Activated naive CD8-positive, alpha-beta T cell treated with anti-CD3 and anti-CD28 coated beads, Interleukin-2, amount 50 U/mL, for 16 hours (primary cell): ENCODE data around the gene GGCT.

ENCODE experiments used
- DNase-seq: peaks from one replicate; pipeline ENCODE4 v3.0.0-alpha.2; 2020; ENCODE audit warnings: low read depth, low spot score

GGCT gene

DNA sequence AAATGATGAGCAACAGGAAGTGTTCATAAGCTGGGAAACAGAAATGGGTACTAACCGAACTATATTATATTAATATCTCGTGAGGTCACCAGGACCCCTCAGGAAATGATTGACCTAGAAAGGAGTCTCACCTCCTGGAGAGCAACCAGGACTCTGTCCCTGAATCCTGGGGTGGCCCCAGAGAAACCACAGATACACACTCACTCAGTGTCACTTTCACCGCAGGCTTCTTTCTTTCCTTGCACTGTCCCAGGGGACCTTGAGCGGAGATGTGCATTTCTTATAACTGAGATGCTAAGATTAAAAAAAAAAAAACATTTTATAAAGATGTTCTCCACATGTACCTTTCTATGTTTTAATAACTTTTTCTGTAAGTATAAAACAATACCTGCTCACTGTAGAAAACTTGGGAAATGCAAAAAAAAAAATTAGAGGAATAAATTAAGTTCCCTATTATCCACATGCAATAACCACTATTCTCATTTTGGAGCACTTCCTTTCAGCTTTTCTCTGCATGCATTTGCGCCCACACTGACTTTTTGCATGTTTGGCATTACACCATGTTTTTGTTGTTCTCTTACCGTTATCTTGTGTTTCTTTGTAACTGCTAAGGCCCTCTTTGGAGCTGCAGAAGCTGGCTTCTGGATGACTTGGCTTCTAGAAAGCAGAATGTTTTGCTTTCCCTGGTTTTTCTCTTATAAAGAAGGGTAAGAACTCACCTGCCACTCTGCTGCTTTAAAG lies 41.1 kb downstream of the GGCT start:
- DNase-seq: no peak

DNA sequence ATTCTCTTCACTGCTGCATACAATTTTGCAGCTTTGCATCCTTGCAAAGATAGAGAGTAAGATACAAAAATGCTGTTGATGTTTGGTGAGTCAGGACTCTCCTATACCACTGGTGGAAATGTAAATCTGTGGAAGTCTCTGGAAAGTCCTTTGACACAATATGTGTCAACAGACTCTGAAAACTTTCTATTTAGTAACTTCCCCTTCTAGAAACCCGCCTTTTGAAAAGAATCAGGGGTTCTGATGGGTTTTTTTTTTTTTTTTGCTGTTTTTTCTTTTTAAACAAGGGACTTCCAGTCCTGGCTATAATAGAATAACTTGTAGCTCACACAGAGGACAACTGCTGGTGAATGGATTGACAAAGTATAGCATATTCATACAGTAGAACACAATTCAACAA lies 42.5 kb downstream of the GGCT start:
- no peak for DNase-seq

DNA sequence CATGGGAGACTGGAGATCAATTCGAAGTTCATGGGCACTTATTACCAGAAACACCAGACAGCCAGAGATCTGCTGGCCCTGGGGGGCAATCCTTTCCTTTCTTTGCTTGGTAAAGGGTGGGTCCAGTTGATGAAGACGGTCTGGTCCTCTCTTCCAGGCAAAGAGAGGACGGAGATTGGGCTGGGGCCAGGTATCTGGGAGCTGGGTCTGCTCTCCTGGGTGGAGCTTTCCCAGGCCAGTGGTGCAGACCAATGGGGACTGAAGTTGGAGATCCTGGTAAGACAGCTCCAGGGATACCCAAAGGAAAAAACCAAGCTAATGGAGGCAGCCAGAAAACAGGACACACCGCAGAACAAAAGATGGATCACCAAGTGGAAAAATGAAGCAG lies 44.4 kb downstream of the GGCT start:
- no peak for DNase-seq

DNA sequence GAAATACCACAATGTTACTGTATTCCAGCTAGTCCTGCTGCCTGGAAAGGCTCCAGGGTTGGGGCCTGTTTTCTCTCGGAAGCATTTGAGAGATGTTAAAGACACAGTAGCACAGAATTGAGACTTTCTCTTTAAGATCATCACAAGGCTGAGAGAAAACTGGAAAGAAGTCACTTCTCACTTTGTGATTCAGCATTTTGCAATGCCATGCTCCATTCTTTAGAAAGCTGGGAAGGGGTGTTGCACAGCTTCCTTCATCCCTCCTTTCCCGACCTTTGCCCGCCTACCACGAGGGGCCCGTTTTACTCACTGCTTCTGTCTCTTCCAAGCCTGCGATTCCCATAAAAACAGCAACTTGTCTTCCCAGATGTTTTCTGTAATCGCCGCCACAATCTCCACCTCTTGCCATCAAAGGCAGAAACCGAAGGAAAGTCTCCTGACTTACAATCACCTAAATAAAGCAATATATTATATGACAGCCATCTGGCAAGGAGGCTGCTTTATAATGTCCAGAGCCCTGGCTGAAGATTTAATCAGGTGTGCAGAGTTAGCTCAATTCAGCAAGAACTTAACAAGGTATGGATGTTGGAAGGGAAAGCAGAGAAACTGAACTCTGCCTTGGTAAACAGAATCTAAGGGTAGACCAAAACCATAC lies 44.9 kb downstream of the GGCT start:
- DNase-seq: no peak

DNA sequence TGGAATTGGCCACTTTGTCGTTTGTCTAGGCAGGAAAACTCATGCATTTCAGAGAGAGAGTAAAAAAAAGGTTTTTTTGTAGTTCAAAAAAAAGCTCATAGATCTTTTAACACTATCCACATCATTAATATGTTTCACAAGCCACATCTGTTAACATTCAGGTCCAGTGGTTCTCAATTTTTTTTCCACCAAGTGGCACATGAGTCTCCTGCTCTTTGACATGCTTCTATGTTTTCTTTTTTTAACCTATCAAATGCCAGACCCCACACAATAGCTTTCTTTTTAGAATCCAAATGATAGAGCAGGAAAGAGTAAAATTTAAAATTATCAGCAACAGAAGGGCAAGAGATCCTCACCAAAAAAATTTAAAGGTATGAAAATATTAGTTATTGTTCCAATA lies 46.3 kb downstream of the GGCT start:
- DNase-seq: no peak

DNA sequence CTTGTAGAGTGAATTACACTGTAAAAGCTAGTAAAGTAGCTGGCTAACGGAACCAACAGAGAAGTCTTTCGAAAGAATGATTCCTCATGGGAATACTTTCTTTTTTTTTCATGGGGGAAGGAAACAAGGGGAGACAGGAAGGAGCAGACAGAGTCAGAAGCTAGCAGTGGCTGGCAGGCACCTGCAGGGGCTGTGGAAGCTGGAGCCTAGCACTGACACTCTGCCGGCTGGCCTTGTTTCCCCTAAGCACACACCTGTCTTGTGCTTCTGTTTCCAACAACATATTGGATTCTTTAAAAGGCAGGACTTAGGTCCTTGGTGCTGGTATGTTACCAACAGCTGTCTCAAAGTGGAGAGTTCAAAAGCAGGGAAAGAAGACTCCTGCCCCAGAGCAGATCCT lies 50.7 kb downstream of the GGCT start:
- DNase-seq: no peak

DNA sequence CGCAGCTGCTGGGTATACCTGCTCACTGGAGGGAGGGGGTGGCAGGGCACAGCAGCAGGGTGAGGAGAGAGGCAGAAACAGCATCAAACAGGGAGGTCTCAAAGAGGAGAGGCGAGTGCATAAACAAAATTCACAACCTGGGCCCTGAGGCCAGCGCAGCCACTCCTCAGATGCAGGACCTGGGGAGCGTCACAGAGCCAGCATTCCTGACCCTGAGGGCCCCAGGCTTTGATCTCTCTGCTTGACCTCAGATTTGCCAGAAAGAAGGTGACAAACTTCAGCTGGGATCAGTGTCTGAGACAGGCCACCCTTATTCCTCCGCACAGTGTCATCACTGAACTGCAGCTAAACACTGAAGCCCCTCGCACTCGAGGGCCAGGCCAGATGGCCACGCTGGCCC lies 51.6 kb downstream of the GGCT start:
- DNase-seq: no peak

DNA sequence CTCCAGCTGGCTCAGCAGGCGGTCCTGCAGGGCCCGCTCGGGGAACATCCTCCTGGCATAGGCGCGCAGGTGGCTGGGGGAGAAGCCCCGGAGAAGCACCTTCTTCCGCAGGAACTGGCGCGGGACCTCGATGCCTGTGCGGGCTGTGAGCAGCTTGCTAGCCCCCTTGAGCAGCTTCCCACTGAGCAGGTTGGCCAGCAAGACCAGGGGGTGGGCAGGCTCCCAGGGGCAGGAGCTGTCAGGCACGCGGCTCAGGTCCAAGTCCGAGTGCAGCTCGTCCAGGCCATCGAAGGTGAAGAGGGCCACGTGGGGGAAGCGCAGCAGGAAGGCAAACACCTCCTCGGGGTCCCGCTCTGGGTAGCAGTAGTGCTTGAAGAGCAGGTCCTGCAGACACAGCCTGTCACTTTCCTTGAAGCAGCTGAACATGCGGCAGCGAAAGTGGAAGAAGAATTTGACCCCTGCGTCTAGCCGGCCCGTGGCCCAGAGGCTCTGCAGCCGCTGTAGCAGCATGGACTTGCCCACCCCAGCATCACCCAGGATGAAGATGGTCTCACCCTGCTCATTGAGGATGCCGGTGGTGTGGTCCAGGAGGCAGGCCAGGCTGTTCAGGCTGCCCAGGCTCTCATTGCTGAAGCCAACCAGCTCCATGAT lies 52.2 kb downstream of the GGCT start:
- no peak for DNase-seq

DNA sequence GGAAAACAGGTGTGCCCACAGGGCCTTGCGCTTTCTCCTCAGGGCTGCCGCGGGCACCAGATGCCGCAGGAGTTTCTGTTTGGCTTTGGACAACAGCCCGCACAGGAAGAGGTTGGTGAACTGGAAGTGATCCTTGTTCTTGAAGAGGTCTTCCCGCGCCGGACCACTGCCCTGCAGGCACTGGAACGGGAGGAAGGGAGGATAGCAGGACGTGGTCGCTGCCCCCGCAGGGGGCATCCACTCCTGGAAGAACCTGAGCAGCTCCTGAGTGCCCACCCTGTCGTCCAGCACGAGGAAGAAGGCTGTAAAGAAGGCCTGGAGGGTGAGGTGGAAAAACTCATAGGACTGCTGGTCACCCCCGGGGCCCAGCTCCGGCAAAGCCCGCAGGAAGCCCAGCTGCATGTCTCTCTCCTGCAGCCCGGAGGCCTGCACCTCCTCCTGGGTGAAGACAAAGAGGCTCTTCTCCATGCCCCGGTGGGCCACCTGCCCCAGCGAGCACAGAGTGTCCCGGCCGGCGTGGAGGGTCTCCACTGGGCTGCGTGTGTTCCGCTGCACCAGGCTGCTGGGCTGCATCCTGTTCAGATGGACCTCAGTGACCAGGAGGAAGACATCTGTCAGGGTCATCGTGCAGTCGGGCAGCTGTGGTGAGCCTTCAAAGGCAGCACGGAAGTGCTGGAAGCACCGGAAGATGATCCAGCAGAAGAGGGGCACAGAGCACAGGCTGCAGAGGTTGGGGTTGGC lies 52.9 kb downstream of the GGCT start:
- DNase-seq: no peak

DNA sequence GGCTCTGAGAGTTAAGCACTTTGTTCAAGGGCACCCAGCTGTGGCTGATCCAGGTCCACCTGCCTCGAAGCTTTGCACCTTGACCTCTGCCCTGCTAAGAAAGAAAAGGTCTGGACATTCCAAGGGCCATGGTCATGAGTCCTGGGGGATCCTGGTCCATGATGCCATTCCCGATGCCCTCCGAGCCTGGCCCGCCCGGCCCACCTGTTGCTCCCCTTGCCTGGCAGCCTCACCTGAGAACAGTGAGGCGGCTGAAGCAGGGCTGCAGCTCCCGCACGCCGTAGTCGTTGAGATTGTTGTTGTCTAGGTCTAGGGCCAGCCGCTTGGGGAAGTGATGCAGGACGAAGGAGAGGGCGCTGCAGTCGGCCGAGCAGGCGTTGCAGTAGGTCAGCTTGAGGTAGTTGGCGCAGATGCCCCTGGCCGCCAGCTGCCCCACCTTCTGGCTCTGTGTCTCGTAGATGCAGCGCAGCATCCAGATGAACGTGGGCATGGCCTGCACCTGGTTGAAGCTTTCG lies 53.6 kb downstream of the GGCT start:
- no peak for DNase-seq

DNA sequence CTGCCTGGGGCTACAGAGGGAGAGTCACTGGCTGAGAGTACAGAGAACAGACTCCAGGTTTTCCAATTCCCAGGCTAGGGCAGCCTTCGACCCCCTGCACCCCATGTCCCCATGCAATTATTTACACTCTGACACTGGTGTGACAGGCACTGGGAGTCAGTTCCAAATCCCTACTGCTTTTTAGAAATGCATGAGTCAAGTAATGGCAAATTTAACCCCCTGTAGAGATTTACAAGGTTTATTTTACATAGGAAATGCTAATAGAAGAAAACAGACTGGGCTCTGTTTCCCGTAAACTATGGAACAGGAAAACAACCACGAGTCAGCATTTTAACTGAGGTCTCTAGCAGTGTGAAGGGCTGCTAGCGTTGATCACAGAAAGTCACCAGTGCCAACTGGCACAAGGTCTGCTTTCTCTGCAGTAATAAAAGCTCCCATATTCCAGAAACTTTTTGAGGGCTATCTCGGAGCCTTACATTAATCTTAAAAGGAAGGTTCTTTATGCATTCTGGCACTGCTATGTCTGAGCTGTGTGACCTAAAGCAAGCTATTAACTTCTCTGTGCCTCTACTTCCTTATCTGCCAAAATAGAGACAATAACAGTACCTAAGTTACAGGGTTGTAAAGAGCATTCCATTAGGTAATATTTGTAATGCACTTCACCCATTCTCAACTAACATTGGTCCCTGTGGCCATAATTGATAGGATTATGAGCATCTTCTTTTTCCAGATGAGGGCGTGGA lies 54.2 kb downstream of the GGCT start:
- DNase-seq: no peak

DNA sequence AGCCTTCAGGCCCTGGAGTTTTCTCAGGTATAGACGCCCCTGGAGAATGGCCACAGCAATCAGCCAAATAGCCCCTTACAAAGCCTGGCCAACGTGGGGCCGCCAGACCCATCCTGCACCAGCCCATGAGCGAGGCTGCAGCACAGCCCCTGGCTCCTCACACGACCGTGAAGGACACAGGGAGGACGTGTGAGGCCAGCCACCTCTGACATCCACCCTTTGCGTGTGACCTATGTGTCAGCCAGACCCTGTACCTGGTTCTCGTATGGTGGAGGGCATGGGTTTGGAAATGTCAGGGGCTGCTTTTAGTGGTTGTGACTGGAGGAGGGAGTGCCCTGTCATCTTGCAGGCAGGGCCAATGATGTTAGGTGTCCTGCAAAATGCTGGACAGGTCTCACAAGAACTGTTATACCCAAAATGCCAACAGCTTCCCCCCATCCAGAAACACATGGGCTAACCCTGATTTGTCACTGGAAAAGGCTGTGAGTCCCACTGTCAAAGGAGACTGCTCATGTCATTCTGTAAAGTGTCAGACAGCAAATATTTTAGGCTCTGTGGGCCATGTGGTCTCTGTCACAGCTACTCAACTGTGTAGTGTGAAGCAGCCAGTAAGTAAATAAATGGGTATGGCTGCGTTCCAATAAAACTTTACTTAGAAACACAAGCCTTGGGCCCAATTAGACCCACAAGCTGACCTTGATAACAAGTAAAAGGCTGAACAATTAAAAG lies 56.0 kb downstream of the GGCT start:
- DNase-seq: no peak

DNA sequence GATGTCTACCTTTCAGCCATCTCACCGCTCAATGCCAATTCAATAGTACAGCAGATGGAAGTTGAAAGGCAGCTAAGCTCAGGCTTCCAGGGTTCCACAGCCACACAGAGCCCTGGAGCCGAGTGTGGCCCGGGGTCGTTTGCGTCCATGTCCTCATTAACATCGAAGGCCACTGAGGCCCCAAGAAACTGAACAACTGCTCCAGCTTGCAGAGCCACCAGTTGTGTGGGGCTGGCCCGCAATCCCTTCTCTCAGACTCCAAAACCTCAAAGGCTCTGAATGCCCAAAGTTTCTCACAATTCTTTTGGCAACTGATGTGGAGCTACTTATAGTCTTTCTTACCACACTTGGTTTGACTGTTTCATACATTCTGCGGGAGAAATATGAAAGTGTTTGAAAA lies 57.2 kb downstream of the GGCT start:
- no peak for DNase-seq
